ENCODE results near the gene BYSL.

The BYSL gene

GRCh38 chr6:41957117-41957516 is 35.8 kb downstream of the BYSL start:
- no peak overlapping the region for H3K9ac ChIP-seq (ENCODE audit: low read depth, low read length, poor library complexity, severe bottlenecking)
- H2AFZ ChIP-seq (ENCODE audit: low read length): no peak overlapping the region
- H3K9me2 ChIP-seq (replicated peaks; ENCODE audit: low read depth, low read length): no peaks in the 10 kb centered on the region
- H3K9me3 ChIP-seq (ENCODE audit: insufficient read depth, low read depth, low read length): no peaks in the 10 kb centered on the region
- no peak overlapping the region for H3K4me3 ChIP-seq (ENCODE audit: low read length, poor library complexity, severe bottlenecking)
- H3K79me2 ChIP-seq (ENCODE audit: insufficient read depth, low read length): no peaks in the 10 kb centered on the region
- H3F3A ChIP-seq (ENCODE audit: low read depth): no peaks in the 10 kb centered on the region
- H3K4me1 ChIP-seq (ENCODE audit: insufficient read depth, low read length, poor library complexity, severe bottlenecking): peaks cover 5% of the 10 kb centered on the region
- no peak overlapping the region for H3K4me2 ChIP-seq (ENCODE audit: low read depth, low read length, poor library complexity, severe bottlenecking)
- no peaks in the 10 kb centered on the region for H3K36me3 ChIP-seq (ENCODE audit: insufficient read depth, low read length)
- no peaks in the 10 kb centered on the region for H4K20me1 ChIP-seq (ENCODE audit: insufficient read depth, low read length, poor library complexity, severe bottlenecking)
- no peak for TF ChIP-seq EZH2phosphoT487 (IDR thresholded peaks at IDR 0.05; ENCODE audit: borderline replicate concordance)
- no peak for TF ChIP-seq CTCF (conservative IDR thresholded peaks at IDR 0.05; ENCODE audit: low read length)
- no peaks in the 10 kb centered on the region for H3K27me3 ChIP-seq (ENCODE audit: insufficient read depth, low read length, poor library complexity, severe bottlenecking)

- no peaks in the 10 kb centered on the region for H3F3A ChIP-seq (ENCODE audit: low read depth)
- no peak overlapping the region for H2AFZ ChIP-seq (ENCODE audit: low read length)
- no peak overlapping the region for H3K9ac ChIP-seq (ENCODE audit: low read depth, low read length, poor library complexity, severe bottlenecking)
- no peaks in the 10 kb centered on the region for H3K79me2 ChIP-seq (ENCODE audit: insufficient read depth, low read length)
- H3K27me3 ChIP-seq (ENCODE audit: insufficient read depth, low read length, poor library complexity, severe bottlenecking): no peaks in the 10 kb centered on the region
- H3K4me1 ChIP-seq (ENCODE audit: insufficient read depth, low read length, poor library complexity, severe bottlenecking): peaks cover 5% of the 10 kb centered on the region
- H3K9me3 ChIP-seq (ENCODE audit: insufficient read depth, low read depth, low read length): no peaks in the 10 kb centered on the region
- H3K4me3 ChIP-seq (ENCODE audit: low read length, poor library complexity, severe bottlenecking): no peak overlapping the region
- no peak overlapping the region for H3K4me2 ChIP-seq (ENCODE audit: low read depth, low read length, poor library complexity, severe bottlenecking)
- H3K36me3 ChIP-seq (ENCODE audit: insufficient read depth, low read length): no peaks in the 10 kb centered on the region
- H4K20me1 ChIP-seq (ENCODE audit: insufficient read depth, low read length, poor library complexity, severe bottlenecking): no peaks in the 10 kb centered on the region
- TF ChIP-seq EZH2phosphoT487 (IDR thresholded peaks at IDR 0.05; ENCODE audit: borderline replicate concordance) (no peak), CTCF (conservative IDR thresholded peaks at IDR 0.05; ENCODE audit: low read length) (no peak)
- no peaks in the 10 kb centered on the region for H3K9me2 ChIP-seq (replicated peaks; ENCODE audit: low read depth, low read length)
These were observed 36.9 kb downstream of the BYSL start for GRCh38 chr6:41958022-41958856.

- Histone ChIP-seq H3K4me2 (ENCODE audit: low read depth, low read length, poor library complexity, severe bottlenecking) (no peak overlapping the region), H3K79me2 (ENCODE audit: insufficient read depth, low read length) (no peaks in the 10 kb centered on the region), H3K4me3 (ENCODE audit: low read length, poor library complexity, severe bottlenecking) (no peak overlapping the region), H3K27me3 (ENCODE audit: insufficient read depth, low read length, poor library complexity, severe bottlenecking) (no peaks in the 10 kb centered on the region), H3K4me1 (ENCODE audit: insufficient read depth, low read length, poor library complexity, severe bottlenecking) (peaks cover 5% of the 10 kb centered on the region), H4K20me1 (ENCODE audit: insufficient read depth, low read length, poor library complexity, severe bottlenecking) (no peaks in the 10 kb centered on the region), H3K9me3 (ENCODE audit: insufficient read depth, low read depth, low read length) (no peaks in the 10 kb centered on the region), H2AFZ (ENCODE audit: low read length) (no peak overlapping the region), H3K9ac (ENCODE audit: low read depth, low read length, poor library complexity, severe bottlenecking) (no peak overlapping the region), H3K9me2 (replicated peaks; ENCODE audit: low read depth, low read length) (no peaks in the 10 kb centered on the region), H3F3A (ENCODE audit: low read depth) (no peaks in the 10 kb centered on the region), H3K36me3 (ENCODE audit: insufficient read depth, low read length) (no peaks in the 10 kb centered on the region)
- TF ChIP-seq EZH2phosphoT487 (IDR thresholded peaks at IDR 0.05; ENCODE audit: borderline replicate concordance) (no peak), CTCF (conservative IDR thresholded peaks at IDR 0.05; ENCODE audit: low read length) (no peak)
These were observed 38.7 kb downstream of the BYSL start for GRCh38 chr6:41960028-41960427.
